CD14-positive monocyte (primary cell): ENCODE results near the gene AP1B1. TPM values are rescaled to one million over a fixed set of nuclear protein-coding genes. Genes with fewer than 3 reads are reported as not detected.

Experiments
- DNase-seq, 3 donors: peaks; one replicate each; pipeline ENCODE4 v3.0.0-alpha.2; 2011 to 2022
- H2AFZ ChIP-seq: 2 replicates; pipeline ENCODE4 v1.6.0; 2012; ENCODE audit warnings: mild to moderate bottlenecking, low read depth, low read length, inconsistent platforms; ENCODE audit not compliant: insufficient read depth, poor library complexity, severe bottlenecking
- H3K27ac ChIP-seq, 2 donors: 1 replicate in 1 of 2; 2 replicates in 1 of 2; pipeline ENCODE4 v1.5.1; 2012 to 2013; ENCODE audit warnings: low read length in 2 of 2, control low read depth in 1 of 2, inconsistent platforms in 1 of 2, low read depth in 1 of 2, mild to moderate bottlenecking in 1 of 2
- H3K27me3 ChIP-seq, 2 donors: one replicate each; pipeline versions ENCODE4 v1.6.0 to v1.6.1; 2011 to 2013; ENCODE audit warnings: low read length in 2 of 2; ENCODE audit not compliant: control insufficient read depth in 2 of 2, insufficient read depth in 2 of 2
- H3K36me3 ChIP-seq, 2 donors: replicated peaks in 1 of 2; 1 replicate in 1 of 2; 2 replicates in 1 of 2; pipeline versions ENCODE4 v1.5.1 to v1.6.1; 2012 to 2013; ENCODE audit warnings: low read length in 2 of 2, control low read depth in 1 of 2, inconsistent platforms in 1 of 2, mild to moderate bottlenecking in 1 of 2; ENCODE audit not compliant: insufficient read depth in 2 of 2, control insufficient read depth in 1 of 2
- H3K4me1 ChIP-seq, 2 donors: 1 replicate in 1 of 2; 2 replicates in 1 of 2; pipeline versions ENCODE4 v1.5.1 to v1.6.1; 2012 to 2013; ENCODE audit warnings: low read length in 2 of 2, control low read depth in 1 of 2, inconsistent platforms in 1 of 2, mild to moderate bottlenecking in 1 of 2, moderate library complexity in 1 of 2; ENCODE audit not compliant: insufficient read depth in 2 of 2, control insufficient read depth in 1 of 2
- H3K4me2 ChIP-seq: replicated peaks from 2 replicates; pipeline ENCODE3; 2012; ENCODE audit warnings: low read length, moderate library complexity, mild to moderate bottlenecking; ENCODE audit not compliant: poor library complexity, severe bottlenecking; ENCODE audit errors: extremely low read depth
- H3K4me3 ChIP-seq, 3 experiments: fragments of 200-600 bp in 1 of 3; sonication (generic) in 1 of 3; replicated peaks in 1 of 3; 1 replicate in 2 of 3; 2 replicates in 1 of 3; pipeline ENCODE4 v1.5.1; 2011 to 2013; ENCODE audit warnings: low read length in 3 of 3, mild to moderate bottlenecking in 3 of 3, control low read depth in 2 of 3, low read depth in 2 of 3, inconsistent platforms in 1 of 3, moderate library complexity in 1 of 3
- H3K79me2 ChIP-seq: 2 replicates; pipeline ENCODE4 v1.6.0; 2012; ENCODE audit warnings: mild to moderate bottlenecking, control low read depth, inconsistent platforms, low read length, moderate library complexity; ENCODE audit not compliant: insufficient read depth
- H3K9ac ChIP-seq: 2 replicates; pipeline ENCODE4 v1.6.0; 2017; ENCODE audit warnings: low read length, mild to moderate bottlenecking; ENCODE audit not compliant: insufficient read depth, poor library complexity, severe bottlenecking
- H3K9me3 ChIP-seq, 2 donors: replicated peaks in 1 of 2; 1 replicate in 1 of 2; 2 replicates in 1 of 2; pipeline versions ENCODE4 v1.5.1 to v1.6.1; 2012 to 2013; ENCODE audit warnings: low read length in 2 of 2, control low read depth in 1 of 2; ENCODE audit not compliant: control insufficient read depth in 1 of 2, insufficient read depth in 1 of 2
- H4K20me1 ChIP-seq: 2 replicates; pipeline ENCODE4 v1.6.0; 2012; ENCODE audit warnings: mild to moderate bottlenecking, low read length, control low read depth, moderate library complexity; ENCODE audit not compliant: insufficient read depth
- H3K27ac Mint-ChIP-seq, 7 donors: one replicate each; pipeline ENCODE4 v1.8.0; 2020; ENCODE audit warnings: mild to moderate bottlenecking in 7 of 7, mixed read lengths in 7 of 7, moderate library complexity in 6 of 7, inconsistent platforms in 2 of 7
- H3K27me3 Mint-ChIP-seq, 3 donors: one replicate each; pipeline ENCODE4 v1.8.0; 2021 to 2022; ENCODE audit warnings: low read depth in 3 of 3, mild to moderate bottlenecking in 3 of 3, mixed read lengths in 3 of 3, moderate library complexity in 3 of 3, inconsistent platforms in 1 of 3
- H3K36me3 Mint-ChIP-seq, 2 donors: one replicate each; pipeline ENCODE4 v1.8.0; 2020; ENCODE audit warnings: mixed read lengths in 2 of 2, inconsistent platforms in 1 of 2, mild to moderate bottlenecking in 1 of 2
- H3K4me1 Mint-ChIP-seq: one replicate; pipeline ENCODE4 v1.8.0; 2020; ENCODE audit warnings: mild to moderate bottlenecking, mixed read lengths
- H3K4me3 Mint-ChIP-seq, 2 donors: one replicate each; pipeline ENCODE4 v1.8.0; 2020; ENCODE audit warnings: mild to moderate bottlenecking in 2 of 2, mixed read lengths in 2 of 2, moderate library complexity in 1 of 2
- H3K9me3 Mint-ChIP-seq, 7 donors: one replicate each; pipeline ENCODE4 v1.8.0; 2020 to 2022; ENCODE audit warnings: mixed read lengths in 7 of 7, mild to moderate bottlenecking in 6 of 7, moderate library complexity in 6 of 7, inconsistent platforms in 2 of 7
- WGBS: methylation state at CpG from one replicate; pipeline ENCODE4 v1.1.5; 2013; ENCODE audit warnings: missing lambda C conversion rate; ENCODE audit not compliant: insufficient coverage; 5-methylcytosine and 5-hydroxymethylcytosine counted together
- intact Hi-C, 2 donors: fragments of 100-400 bp; cut with micrococcal nuclease; formaldehyde crosslinking; loops; one replicate each; pipeline versions ENCODE4 v1.15.0 to v1.15.1; 2023
- polyA plus RNA-seq, 3 donors: library from polyadenylated mRNA; depleted of rRNA in 1 of 3; unstranded in 2 of 3; stranded (reverse) in 1 of 3; fragments of 300-500 nt in 2 of 3; fragments of >200 nt in 1 of 3; fragmentation: Illumina TruSeq in 2 of 3; gene quantifications; 1 replicate in 2 of 3; 2 replicates in 1 of 3; pipeline ENCODE4 v1.2.3, GENCODE V29; 2012 to 2021
- TF ChIP-seq, protein P1 (sequence below): fragments of 200-600 bp; IDR thresholded peaks from one replicate; pipeline ENCODE4 v1.8.0; 2022; ENCODE audit warnings: antibody characterized with exemption, mild to moderate bottlenecking

The AP1B1 gene
- polyA plus RNA-seq, 3 donors: 29.0 to 102 (median 40.3) TPM

DNA sequence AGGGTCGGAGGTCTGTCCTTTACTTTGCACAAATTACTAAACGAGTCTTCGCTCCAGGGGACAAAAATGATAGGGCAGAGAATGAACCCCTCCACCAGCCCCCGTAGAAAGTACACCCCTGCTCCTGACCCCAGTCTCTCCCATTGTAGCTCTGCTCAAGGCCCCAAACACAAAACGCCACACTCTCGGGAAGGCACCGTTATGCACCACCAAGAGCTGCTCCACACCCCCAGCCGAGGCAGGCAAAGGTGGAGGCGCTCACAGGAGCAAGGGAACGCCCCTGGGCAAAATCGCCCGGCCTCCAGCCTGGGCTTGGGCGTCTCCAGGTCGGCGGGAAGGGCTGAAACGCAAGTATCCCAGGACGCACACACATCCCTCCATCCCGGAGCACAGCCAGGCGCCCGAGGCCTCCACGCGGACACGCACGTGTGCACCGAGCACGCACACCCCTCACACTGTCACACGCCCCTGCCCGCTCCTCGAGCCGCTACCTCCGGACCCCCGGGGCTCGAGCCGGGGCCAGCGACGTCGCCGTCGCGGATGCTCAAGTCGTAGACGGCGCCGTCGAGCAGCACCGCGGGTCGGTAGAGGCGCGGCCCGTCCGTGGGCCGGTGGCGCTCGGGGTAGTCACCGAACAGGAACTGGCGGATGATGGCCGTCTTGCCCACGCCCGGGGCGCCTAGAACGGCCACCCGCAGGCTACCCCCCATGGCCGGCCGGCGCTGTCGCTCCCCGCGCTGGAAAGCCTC lies 73.7 kb downstream of the AP1B1 start:
- H3K4me1 Mint-ChIP-seq: peaks cover 42% of the 10 kb centered on the region
- H3K4me3 Mint-ChIP-seq: peak overlapping the region; percentile 64 to 84
- Histone ChIP-seq H3K27ac (no peak overlapping the region), H3K9me3 (peaks cover 4 to 18% of the 10 kb centered on the region in 2 donors), H3K9ac (peak overlapping the region; percentile 21), H3K4me1 (peaks cover 37 to 59% of the 10 kb centered on the region in 2 donors), H3K79me2 (no peaks in the 10 kb centered on the region), H4K20me1 (no peaks in the 10 kb centered on the region), H3K4me3 (peak overlapping the region in 1 of 3 experiments; percentile 44), H3K27me3 (peaks cover 31 to 48% of the 10 kb centered on the region in 2 donors), H3K36me3 (no peaks in the 10 kb centered on the region), H2AFZ (no peak overlapping the region), H3K4me2 (peak overlapping the region; percentile 67)
- peak in 1 of 3 donors; percentile 19 for DNase-seq
- TF ChIP-seq, protein P1, sequence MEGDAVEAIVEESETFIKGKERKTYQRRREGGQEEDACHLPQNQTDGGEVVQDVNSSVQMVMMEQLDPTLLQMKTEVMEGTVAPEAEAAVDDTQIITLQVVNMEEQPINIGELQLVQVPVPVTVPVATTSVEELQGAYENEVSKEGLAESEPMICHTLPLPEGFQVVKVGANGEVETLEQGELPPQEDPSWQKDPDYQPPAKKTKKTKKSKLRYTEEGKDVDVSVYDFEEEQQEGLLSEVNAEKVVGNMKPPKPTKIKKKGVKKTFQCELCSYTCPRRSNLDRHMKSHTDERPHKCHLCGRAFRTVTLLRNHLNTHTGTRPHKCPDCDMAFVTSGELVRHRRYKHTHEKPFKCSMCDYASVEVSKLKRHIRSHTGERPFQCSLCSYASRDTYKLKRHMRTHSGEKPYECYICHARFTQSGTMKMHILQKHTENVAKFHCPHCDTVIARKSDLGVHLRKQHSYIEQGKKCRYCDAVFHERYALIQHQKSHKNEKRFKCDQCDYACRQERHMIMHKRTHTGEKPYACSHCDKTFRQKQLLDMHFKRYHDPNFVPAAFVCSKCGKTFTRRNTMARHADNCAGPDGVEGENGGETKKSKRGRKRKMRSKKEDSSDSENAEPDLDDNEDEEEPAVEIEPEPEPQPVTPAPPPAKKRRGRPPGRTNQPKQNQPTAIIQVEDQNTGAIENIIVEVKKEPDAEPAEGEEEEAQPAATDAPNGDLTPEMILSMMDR: no peak
- H3K27ac Mint-ChIP-seq: peak overlapping the region in 4 of 7 donors; percentile 13 to 80 (median 60)
- H3K27me3 Mint-ChIP-seq: peaks cover 43 to 63% (median 56%) of the 10 kb centered on the region in 3 donors
- peaks cover 4 to 36% (median 24%) of the 10 kb centered on the region in 7 donors for H3K9me3 Mint-ChIP-seq
- intact Hi-C loops: loop anchor here in 1 of 2 donors (5.0 kb wide), 1 partner anchor 73 kb away; the partner anchor contains the start of gene AP1B1
- WGBS: 3% methylated on average over 66 of the region's 69 CpGs
- peaks cover 16 to 19% of the 10 kb centered on the region in 2 donors for H3K36me3 Mint-ChIP-seq

DNA sequence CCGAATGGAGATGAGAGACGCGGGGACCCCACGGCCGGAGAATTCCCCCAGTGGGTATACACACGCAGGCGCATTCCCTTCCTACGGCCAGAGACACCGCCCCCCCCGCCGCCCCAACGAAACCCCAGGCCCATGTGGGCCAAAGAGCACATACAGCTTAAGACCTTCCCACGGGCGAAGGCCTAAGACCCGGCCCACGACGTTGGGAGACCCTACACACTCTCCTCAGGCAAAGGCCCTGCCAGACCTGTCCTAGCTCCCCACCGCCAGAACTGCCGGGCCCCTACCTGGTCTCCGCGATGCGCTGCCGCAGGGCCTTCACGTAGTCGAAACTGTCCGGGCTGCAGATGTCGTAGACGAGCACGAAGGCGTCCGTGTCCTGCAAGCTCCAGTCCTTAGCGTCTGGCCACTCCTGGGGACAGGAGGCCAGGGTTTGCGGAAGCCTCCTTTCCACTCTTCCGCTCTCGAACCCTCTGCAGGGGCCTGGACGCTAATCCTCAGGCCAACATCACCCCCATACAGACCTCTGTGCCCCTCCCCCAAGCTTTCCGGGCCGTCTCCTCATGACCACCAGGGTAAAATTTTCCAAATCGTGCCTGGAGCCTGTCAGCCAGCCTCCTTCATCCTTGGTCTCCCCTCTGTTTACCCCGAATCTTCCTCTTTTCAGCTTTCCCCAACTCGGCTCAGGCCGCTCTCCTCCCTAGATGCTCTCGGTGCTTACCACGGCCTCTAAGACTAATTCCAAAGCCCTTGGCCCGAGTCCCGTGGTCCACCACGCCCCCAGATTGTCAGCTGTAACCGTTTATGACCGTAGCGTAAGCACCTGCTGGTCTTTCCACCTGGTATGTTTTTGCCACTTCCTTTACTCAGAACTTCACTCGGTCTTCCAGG lies 74.5 kb downstream of the AP1B1 start:
- H4K20me1 ChIP-seq: no peaks in the 10 kb centered on the region
- H3K27me3 Mint-ChIP-seq: peaks cover 43 to 64% (median 58%) of the 10 kb centered on the region in 3 donors
- peaks cover 4 to 36% (median 24%) of the 10 kb centered on the region in 7 donors for H3K9me3 Mint-ChIP-seq
- no peak overlapping the region for H3K27ac ChIP-seq
- peaks cover 4 to 18% of the 10 kb centered on the region in 2 donors for H3K9me3 ChIP-seq
- no peak overlapping the region for H3K9ac ChIP-seq
- peaks cover 18 to 19% of the 10 kb centered on the region in 2 donors for H3K36me3 Mint-ChIP-seq
- DNase-seq: no peak
- peak overlapping the region in 1 of 3 experiments; percentile 44 for H3K4me3 ChIP-seq
- no peaks in the 10 kb centered on the region for H3K79me2 ChIP-seq
- no peaks in the 10 kb centered on the region for H3K36me3 ChIP-seq
- peak overlapping the region in 4 of 7 donors; percentile 13 to 72 (median 24) for H3K27ac Mint-ChIP-seq
- peaks cover 37 to 68% of the 10 kb centered on the region in 2 donors for H3K4me1 ChIP-seq
- peaks cover 48% of the 10 kb centered on the region for H3K4me1 Mint-ChIP-seq
- H3K4me3 Mint-ChIP-seq: peak overlapping the region; percentile 9 to 84
- intact Hi-C loops: loop anchor here in 1 of 2 donors (5.0 kb wide), 1 partner anchor 73 kb away; the partner anchor contains the start of gene AP1B1
- H3K4me2 ChIP-seq: peak overlapping the region; percentile 67
- WGBS: 21% methylated on average over 51 of the region's 51 CpGs
- no peak overlapping the region for H2AFZ ChIP-seq
- H3K27me3 ChIP-seq: peaks cover 31 to 49% of the 10 kb centered on the region in 2 donors
- TF ChIP-seq, protein P1: no peak
